EL (cell line): ENCODE results near the gene HTR3C.
"Not testable (repeated sequence)": the region's sequence is repeated elsewhere in the genome, so short reads cannot be mapped to it uniquely, and the experiment has no call there.

Source experiments
- DNase-seq: peaks from one replicate; pipeline ENCODE4 v3.0.0-alpha.2; 2016

HTR3C gene

GRCh38 chr3:184031187-184031792 lies 21.6 kb upstream of the HTR3C start, which contains the start of gene HTR3D:
HTR3D (plus strand) TSS chr3:184031742; CDS start chr3:184031742, 0 bp downstream.
- peak; percentile 7 for DNase-seq

DNA sequence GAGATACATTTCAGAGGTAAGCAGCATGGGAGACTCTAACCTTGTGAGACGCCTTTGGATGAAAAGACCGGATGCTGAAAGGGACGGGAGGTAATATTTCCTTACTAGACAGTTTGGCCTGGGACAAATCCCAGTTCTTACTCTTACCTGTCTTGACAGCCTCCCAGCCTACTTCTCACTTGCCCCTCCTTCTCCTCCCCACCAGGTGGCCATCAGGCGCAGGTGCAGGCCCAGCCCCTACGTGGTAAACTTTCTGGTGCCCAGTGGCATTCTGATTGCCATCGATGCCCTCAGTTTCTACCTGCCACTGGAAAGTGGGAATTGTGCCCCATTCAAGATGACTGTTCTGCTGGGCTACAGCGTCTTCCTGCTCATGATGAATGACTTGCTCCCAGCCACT lies 15.0 kb upstream of the HTR3C start:
- DNase-seq, result no peak

GRCh38 chr3:184038307-184038706 lies 14.5 kb upstream of the HTR3C start:
- not testable (repeated sequence) for DNase-seq

- DNase-seq, result no peak
Measured at GRCh38 chr3:184039414-184039813, 13.4 kb upstream of the HTR3C start.

DNA sequence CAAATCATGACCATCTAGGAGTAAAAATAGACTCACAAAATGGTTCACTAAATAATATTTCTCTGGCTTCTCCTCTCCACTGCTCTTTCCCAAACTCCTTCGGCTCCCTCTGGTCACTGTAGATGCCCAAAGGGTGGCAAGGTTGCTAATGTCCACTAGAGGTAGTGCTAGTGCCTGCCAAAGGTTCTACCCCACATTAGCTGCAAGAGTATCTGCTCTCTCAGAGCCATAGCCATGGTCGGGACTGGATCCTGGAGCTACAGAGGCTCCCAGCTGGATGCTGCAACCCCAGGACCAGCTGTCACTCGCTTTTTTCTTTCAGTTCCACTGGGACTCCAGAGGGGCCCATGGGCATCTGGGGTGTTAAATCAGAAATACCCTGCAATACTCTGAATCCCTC lies 12.8 kb upstream of the HTR3C start:
- DNase-seq, result peak; percentile 59

- no peak for DNase-seq
Measured at GRCh38 chr3:184042617-184043016, 10.2 kb upstream of the HTR3C start.

GRCh38 chr3:184045995-184046394 lies 6.9 kb upstream of the HTR3C start:
- DNase-seq, result no peak

GRCh38 chr3:184050217-184050847 lies 2.5 kb upstream of the HTR3C start:
- DNase-seq, result no peak

DNA sequence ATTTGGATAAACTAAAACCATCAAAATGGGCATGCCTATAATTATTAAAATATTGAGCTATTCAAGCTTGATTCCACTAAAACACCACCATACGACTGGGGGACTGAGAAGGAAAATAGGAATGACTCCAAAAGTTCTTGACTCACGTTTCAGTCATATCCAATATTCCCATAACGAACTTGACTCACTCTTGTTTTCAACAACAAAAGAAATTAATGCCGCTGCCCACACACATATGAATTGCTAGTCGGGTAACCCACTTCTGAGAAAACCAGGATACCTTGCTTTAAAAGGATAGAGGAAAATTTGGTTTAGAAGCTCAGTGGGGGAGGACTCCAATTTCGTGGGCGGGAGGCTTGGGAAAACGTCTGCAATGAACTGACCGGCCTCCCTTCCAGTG lies 5.2 kb downstream of the HTR3C start:
- DNase-seq, result peak; percentile 64

DNA sequence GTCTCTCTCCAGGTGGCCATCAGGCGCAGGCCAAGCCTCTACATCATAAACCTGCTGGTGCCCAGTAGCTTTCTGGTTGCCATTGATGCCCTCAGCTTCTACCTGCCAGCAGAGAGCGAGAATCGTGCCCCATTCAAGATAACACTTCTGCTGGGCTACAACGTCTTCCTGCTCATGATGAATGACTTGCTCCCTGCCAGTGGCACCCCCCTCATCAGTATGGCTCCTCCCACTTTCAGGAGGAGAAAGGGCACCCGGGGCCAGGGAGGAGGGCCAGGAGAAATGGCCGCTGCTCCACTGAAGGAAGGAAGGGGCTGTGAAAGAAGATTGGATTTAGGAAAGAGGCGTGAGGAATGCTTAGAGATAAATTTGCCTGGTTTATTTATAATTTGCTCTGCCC lies 6.6 kb downstream of the HTR3C start:
- no peak for DNase-seq

DNA sequence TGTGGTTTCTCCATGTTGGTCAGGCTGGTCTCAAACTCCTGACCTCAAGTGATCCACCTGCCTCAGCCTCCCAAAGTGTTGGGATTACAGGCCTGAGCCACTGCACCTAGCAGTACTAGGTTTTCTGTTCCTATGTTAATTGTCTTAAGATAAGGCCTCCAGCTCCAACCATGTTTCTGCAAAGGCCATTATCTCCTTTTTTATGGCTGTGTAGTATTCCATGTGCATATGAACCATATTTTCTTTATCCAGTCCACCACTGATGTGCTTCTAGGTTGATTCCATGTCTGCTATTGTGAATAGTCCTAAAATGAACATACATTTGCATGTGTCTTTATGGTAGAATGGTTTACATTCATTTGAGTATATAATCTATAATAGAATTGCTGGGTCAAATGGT lies 9.8 kb downstream of the HTR3C start:
- DNase-seq, result no peak

DNA sequence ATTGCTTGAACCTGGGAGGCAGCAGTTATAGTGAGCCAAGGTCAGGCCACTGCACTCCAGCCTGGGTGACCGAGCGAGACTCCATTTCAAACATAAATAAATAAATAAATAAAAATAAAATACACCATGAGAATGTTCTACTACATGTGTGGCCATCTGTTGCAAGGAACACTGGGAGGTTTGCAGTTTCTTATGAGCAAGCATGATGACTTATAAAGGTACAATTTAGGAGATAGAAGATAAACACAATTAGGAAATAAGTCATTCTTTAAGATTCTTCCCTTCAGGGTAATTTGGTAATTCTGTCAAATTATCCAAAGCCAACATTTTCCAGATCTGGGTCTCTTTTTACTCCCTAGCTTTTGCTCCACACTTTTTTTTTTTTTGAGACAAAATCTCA lies 13.4 kb downstream of the HTR3C start:
- peak; percentile 43 for DNase-seq

DNA sequence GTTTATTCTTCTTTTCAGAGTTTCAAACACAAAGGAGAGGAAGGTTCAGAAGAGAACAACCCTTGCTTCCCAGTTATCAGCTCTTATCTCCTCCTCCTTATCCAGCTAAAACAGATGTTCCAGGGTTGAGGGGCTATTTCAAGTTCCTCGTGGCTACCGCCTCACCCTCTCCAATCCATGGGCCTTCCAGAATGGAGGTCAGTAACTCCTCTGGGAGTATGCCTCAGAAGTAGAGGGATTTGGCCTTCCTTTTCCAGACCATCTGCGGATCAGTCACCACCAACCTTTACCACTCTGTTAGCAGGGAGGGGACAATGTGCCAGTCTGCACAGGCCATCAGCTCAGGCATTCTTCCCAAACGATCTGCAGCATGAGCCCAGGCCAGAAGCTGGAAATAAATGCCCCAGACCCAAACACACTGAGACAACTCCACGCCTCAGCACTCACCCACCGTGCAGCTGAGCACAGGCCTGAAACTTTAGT lies 14.8 kb downstream of the HTR3C start:
- DNase-seq, result no peak

- no peak for DNase-seq
Measured at GRCh38 chr3:184068344-184068743, 15.5 kb downstream of the HTR3C start.

GRCh38 chr3:184071142-184071541 lies 18.3 kb downstream of the HTR3C start:
- DNase-seq, result not testable (repeated sequence)

GRCh38 chr3:184073621-184074020 lies 20.8 kb downstream of the HTR3C start:
- DNase-seq, result no peak

DNA sequence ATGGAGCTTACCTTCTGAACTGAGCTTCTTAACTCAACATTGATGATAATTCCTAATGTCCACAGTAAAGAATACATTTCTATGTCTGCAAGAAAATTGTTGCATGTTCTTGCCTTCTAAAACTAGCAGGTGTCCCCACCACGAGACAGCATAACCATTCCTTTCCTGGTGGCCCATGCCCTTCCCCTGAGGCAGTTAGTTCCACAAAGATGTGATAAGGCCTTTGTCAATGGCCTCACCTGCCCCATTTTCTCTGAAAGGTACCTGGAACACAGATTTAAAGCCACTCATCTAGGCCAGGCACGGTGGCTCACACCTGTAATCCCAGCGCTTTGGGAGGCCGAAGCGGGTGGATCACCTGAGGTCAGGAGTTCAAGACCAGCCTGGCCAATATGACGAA lies 23.1 kb downstream of the HTR3C start:
- no peak for DNase-seq

DNA sequence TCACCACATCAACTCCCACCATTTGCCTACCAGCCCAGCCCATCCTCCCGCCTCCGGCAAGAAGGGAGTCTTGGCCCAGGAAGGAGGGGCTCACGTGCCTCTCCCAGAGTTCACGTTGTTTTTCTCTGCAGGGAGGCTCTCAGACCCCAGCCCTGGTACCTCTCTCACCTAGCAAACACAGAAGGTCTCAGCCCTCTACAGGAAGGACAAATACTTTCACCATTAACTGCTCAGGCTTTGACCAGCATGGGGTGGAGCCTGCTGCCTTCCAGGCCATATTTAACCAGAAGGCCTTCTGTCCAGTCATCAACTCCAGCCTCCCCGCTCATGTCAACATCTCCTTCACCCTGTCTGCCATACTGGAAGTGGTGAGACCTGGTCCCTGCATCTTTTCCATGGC lies 25.0 kb downstream of the HTR3C start:
- no peak for DNase-seq

- DNase-seq, result peak; percentile 23
Measured at GRCh38 chr3:184078851-184079250, 26.0 kb downstream of the HTR3C start.

- no peak for DNase-seq
Measured at GRCh38 chr3:184081116-184081830, 28.4 kb downstream of the HTR3C start.

GRCh38 chr3:184082034-184082433 lies 29.2 kb downstream of the HTR3C start:
- no peak for DNase-seq

DNA sequence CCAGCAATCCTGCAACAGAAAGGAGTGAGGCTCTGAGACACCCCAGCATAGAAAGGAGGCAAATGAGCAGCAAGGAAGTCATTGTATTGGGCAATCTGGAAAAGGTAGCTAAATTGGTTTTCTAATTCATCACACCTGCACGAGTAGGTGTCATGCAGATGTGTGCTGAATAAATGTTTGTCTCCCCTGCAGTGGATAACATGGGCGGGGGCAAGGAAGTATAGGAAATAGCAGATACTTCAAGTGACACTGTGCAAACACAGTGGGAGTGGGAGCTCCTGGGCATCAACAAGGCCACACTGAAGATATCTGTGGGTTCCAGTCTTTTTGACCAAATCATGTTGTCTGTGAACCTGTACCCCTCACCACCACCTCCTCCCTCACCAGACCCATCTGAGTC lies 29.6 kb downstream of the HTR3C start:
- no peak for DNase-seq

- DNase-seq, result peak; percentile 34
Measured at GRCh38 chr3:184085389-184085852, 32.6 kb downstream of the HTR3C start.

- no peak for DNase-seq
Measured at GRCh38 chr3:184092199-184092598, 39.4 kb downstream of the HTR3C start.
